T-helper 2 cell (primary cell): ENCODE results near the gene TBP.
"Not testable (repeated sequence)": the region's sequence is repeated elsewhere in the genome, so short reads cannot be mapped to it uniquely, and the experiment has no call there.

Experiments used
- DNase-seq, 5 experiments: peaks; one replicate each; pipeline versions ENCODE4 v3.0.0 to v3.0.0-alpha.2; 2012 to 2022
- total RNA-seq, 2 donors: gene quantifications; one replicate each; lab custom pipeline; 2026; lab: John Stamatoyannopoulos, UW

TBP gene
- 5.6 to 15.9 reads per million in 2 donors for total RNA-seq

- DNase-seq, result peak; percentile 89 to 100 (median 97)
These were observed at the start of gene TBP for GRCh38 chr6:170554013-170554795. Gene TBP, plus strand, starts transcription at chr6:170554369. Its CDS starts 2,661 bp downstream, at chr6:170557030.

- DNase-seq, result no peak
These were observed 49.7 kb upstream of the TBP start for GRCh38 chr6:170504479-170504878.

GRCh38 chr6:170505306-170505705 lies 48.9 kb upstream of the TBP start:
- no peak for DNase-seq

- DNase-seq, result no peak
These were observed 47.7 kb upstream of the TBP start for GRCh38 chr6:170506446-170506845.

- not testable (repeated sequence) for DNase-seq
These were observed 46.4 kb upstream of the TBP start for GRCh38 chr6:170507728-170508127.

- not testable (repeated sequence) for DNase-seq
These were observed 45.9 kb upstream of the TBP start for GRCh38 chr6:170508275-170508674.

- DNase-seq, result not testable (repeated sequence)
These were observed 45.1 kb upstream of the TBP start for GRCh38 chr6:170508892-170509722.

- DNase-seq, result no peak
These were observed 44.5 kb upstream of the TBP start for GRCh38 chr6:170509723-170510018.

GRCh38 chr6:170510631-170511030 lies 43.5 kb upstream of the TBP start:
- DNase-seq, result no peak

GRCh38 chr6:170512249-170512648 lies 41.9 kb upstream of the TBP start:
- DNase-seq, result no peak

- no peak for DNase-seq
These were observed 39.3 kb upstream of the TBP start for GRCh38 chr6:170514908-170515307.

- peak in 3 of 5 experiments; percentile 6 to 58 (median 23) for DNase-seq
These were observed 37.2 kb upstream of the TBP start for GRCh38 chr6:170516783-170517616.

GRCh38 chr6:170522565-170523183 lies 31.5 kb upstream of the TBP start:
- peak in 1 of 5 experiments; percentile 14 for DNase-seq

GRCh38 chr6:170523256-170524171 lies 30.7 kb upstream of the TBP start:
- peak in 1 of 5 experiments; percentile 67 for DNase-seq

GRCh38 chr6:170524172-170524502 lies 30.0 kb upstream of the TBP start:
- DNase-seq, result no peak

- no peak for DNase-seq
These were observed 28.4 kb upstream of the TBP start for GRCh38 chr6:170525795-170526194.

- not testable (repeated sequence) for DNase-seq
These were observed 26.2 kb upstream of the TBP start for GRCh38 chr6:170527995-170528394.

GRCh38 chr6:170529839-170530469 lies 24.2 kb upstream of the TBP start:
- peak; percentile 17 to 57 (median 39) for DNase-seq

GRCh38 chr6:170532867-170533488 lies 21.2 kb upstream of the TBP start:
- no peak for DNase-seq

GRCh38 chr6:170533792-170534191 lies 20.4 kb upstream of the TBP start:
- DNase-seq, result no peak
